HFFc6 (cell line): ENCODE results near the gene LIPI. TPM values are rescaled to one million over a fixed set of nuclear protein-coding genes. Genes with fewer than 3 reads are reported as not detected.
A peak's percentile ranks its signal among the peaks of the same experiment; 100 is the strongest.

Source experiments
- DNase-seq: peaks from one replicate; pipeline ENCODE4 v3.0.0-alpha.2; 2018
- H3K27ac Mint-ChIP-seq: 2 replicates; pipeline ENCODE4 v1.8.0; 2020; ENCODE audit warnings: mild to moderate bottlenecking, mixed read lengths
- H3K27me3 Mint-ChIP-seq: 2 replicates; pipeline ENCODE4 v1.8.0; 2021; ENCODE audit warnings: mild to moderate bottlenecking, moderate library complexity, mixed read lengths; ENCODE audit not compliant: insufficient read depth
- H3K36me3 Mint-ChIP-seq: 2 replicates; pipeline ENCODE4 v1.8.0; 2021; ENCODE audit warnings: low read depth, mixed read lengths
- H3K4me1 Mint-ChIP-seq: 2 replicates; pipeline ENCODE4 v1.8.0; 2020; ENCODE audit warnings: low read depth, mixed read lengths
- H3K4me3 Mint-ChIP-seq: 2 replicates; pipeline ENCODE4 v1.8.0; 2020; ENCODE audit warnings: mild to moderate bottlenecking, moderate library complexity, mixed read lengths
- H3K9me3 Mint-ChIP-seq: 2 replicates; pipeline ENCODE4 v1.8.0; 2020; ENCODE audit warnings: mild to moderate bottlenecking, mixed read lengths
- long read RNA-seq: library from polyadenylated mRNA; unstranded; transcript quantifications from one replicate; pipeline ENCODE4 v2.0.0, GENCODE V29; 2019
- total RNA-seq, 6 experiments: library from RNA; stranded (reverse); fragmentation: NEBNext Ultra II Directional; extraction: Animal tissue kit (Norgen Biotek cat#: 25700); gene quantifications; 2 replicates in 1 of 6; 3 replicates in 5 of 6; pipeline ENCODE4 v1.2.3, GENCODE V29; 2021
- TF ChIP-seq, protein P1 (sequence below): fragments of 200-600 bp; sonication (generic); IDR thresholded peaks from 2 replicates; pipeline ENCODE4 v1.5.0; 2021; ENCODE audit warnings: antibody characterized with exemption, mild to moderate bottlenecking

Gene LIPI
- total RNA-seq, result not detected
- long read RNA-seq, result 0 reads

DNA sequence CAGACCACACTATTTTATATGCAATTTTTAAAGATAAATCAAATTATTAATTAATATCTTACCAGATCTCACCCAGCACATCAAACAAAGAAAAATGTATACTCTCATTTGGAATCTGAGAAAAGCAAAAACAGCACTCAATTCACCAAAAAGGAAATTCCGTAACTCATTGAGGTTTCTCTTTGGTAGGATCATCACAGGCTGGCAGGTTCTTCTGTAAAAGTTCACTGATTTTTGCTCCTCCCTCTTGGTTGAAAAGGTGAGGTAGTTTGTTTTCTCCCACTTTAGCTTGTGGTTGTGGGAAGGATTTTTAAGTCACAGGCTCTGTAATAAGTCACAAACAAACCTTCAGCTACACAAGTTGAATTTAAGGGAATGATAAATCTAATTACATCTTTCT lies at the start of gene LIPI:
TSS of gene LIPI (minus strand) at position 218 of the 400 bp plus-strand sequence. CDS start at position 108, 110 bp downstream.
- no peak for DNase-seq
- Mint-ChIP-seq H3K27ac (no peak within 1 kb of the TSS), H3K36me3 (no peaks in the 10 kb centered on the region), H3K27me3 (no peaks in the 10 kb centered on the region), H3K4me1 (no peaks in the 10 kb centered on the region), H3K9me3 (no peaks in the 10 kb centered on the region), H3K4me3 (no peak within 1 kb of the TSS)
- TF ChIP-seq, protein P1, sequence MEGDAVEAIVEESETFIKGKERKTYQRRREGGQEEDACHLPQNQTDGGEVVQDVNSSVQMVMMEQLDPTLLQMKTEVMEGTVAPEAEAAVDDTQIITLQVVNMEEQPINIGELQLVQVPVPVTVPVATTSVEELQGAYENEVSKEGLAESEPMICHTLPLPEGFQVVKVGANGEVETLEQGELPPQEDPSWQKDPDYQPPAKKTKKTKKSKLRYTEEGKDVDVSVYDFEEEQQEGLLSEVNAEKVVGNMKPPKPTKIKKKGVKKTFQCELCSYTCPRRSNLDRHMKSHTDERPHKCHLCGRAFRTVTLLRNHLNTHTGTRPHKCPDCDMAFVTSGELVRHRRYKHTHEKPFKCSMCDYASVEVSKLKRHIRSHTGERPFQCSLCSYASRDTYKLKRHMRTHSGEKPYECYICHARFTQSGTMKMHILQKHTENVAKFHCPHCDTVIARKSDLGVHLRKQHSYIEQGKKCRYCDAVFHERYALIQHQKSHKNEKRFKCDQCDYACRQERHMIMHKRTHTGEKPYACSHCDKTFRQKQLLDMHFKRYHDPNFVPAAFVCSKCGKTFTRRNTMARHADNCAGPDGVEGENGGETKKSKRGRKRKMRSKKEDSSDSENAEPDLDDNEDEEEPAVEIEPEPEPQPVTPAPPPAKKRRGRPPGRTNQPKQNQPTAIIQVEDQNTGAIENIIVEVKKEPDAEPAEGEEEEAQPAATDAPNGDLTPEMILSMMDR, result no peak

DNA sequence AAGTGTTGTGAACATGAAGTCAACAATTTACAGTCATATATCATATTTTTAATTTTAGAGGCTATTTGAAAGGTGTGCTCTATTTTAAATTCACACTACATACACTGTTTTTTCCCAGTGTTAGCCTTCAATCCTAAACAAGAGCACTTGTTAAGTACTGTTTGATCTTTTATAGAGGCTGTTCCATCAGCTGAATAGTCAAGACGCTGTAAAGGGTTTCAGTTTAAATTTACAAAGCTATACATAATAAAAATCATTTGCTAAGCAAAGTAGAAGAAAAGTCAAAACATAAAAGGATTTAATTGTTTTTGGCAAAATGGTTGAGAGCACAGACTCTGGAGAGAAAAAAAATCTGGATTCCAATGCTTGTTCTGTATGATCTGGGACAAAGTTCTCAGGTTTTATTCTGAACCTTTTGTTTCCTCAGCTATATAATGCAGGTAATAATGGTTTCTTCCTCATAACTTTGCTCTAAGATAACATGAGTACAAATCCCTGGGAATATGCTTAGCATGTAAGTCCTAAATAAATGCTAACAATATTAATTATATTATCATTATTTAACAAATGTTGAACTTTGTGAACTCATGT lies 49.5 kb upstream of the LIPI start:
- no peaks in the 10 kb centered on the region for H3K9me3 Mint-ChIP-seq
- H3K4me3 Mint-ChIP-seq, result no peak overlapping the region
- H3K27ac Mint-ChIP-seq, result no peak overlapping the region
- no peak for DNase-seq
- TF ChIP-seq, protein P1, result no peak
- H3K27me3 Mint-ChIP-seq, result peaks cover 7% of the 10 kb centered on the region
- H3K36me3 Mint-ChIP-seq, result no peaks in the 10 kb centered on the region
- H3K4me1 Mint-ChIP-seq, result no peaks in the 10 kb centered on the region

DNA sequence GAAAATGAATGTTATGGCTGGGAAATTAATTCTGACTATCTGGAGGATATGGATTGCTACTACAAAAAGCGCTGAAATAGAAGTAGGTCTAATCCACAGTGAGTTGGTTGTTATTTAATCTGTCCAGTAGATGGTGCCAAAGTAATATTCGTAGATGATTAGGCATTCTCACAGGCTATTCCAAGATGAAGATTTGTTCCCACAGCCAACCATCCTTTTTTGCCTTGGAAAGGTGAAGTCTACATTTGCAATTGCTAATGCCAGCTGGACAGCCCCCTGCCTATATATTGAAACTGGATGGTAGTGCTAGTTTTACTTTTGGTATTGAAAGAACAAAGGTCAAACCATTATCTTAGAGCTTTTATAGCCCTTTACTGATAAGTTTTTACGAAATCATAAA lies 49.0 kb upstream of the LIPI start:
- Mint-ChIP-seq H3K27ac (no peak overlapping the region), H3K4me3 (no peak overlapping the region), H3K9me3 (no peaks in the 10 kb centered on the region), H3K4me1 (no peaks in the 10 kb centered on the region), H3K27me3 (peaks cover 7% of the 10 kb centered on the region), H3K36me3 (no peaks in the 10 kb centered on the region)
- peak; percentile 33 for DNase-seq
- TF ChIP-seq, protein P1, result peak; percentile 79

DNA sequence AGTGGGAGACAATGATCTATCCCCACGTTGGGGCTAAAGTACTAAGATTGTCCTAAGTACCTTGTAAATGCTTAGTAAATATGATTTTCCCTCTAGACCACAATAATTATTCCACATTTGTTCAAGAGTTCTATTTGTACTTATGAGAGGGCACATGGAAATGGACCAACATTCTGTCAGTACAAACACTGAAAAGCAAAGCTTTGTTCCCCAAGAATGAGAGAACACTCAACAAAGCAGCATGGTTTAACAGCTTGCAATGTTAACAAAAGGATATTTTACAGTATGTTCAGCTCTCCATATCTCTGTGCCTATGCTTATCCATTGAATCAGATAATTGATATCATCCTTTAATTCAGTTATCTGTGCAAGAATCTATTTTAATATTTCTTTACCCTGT lies 40.6 kb upstream of the LIPI start:
- Mint-ChIP-seq H3K27me3 (peaks cover 5% of the 10 kb centered on the region), H3K9me3 (no peaks in the 10 kb centered on the region), H3K27ac (no peak overlapping the region), H3K4me1 (peaks cover 6% of the 10 kb centered on the region), H3K4me3 (no peak overlapping the region), H3K36me3 (no peaks in the 10 kb centered on the region)
- DNase-seq, result no peak
- TF ChIP-seq, protein P1, result no peak

DNA sequence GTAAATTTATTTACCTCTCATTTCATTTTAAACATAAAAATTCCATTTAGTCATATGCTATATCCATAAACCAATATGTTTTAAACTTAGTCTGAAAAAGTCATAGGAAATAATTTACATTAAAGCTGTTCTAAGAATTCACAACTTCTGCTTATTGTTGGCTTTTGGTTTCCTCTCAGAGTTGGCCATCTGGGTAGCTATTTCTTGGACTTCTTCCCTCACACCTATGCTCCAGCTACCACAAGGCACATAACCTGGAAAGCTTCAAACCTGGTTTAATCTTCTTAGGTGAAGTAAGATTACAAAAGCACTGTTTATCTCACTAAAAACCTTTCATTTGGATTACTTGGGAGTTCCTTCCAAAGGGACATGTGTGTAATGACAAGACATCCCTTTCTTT lies 35.0 kb upstream of the LIPI start:
- TF ChIP-seq, protein P1, result no peak
- Mint-ChIP-seq H3K36me3 (no peaks in the 10 kb centered on the region), H3K27me3 (no peaks in the 10 kb centered on the region; the same call in none of the 2 replicates), H3K4me1 (no peaks in the 10 kb centered on the region), H3K9me3 (peaks cover 4% of the 10 kb centered on the region; the same call in 1 of the 2 replicates), H3K4me3 (no peak overlapping the region), H3K27ac (no peak overlapping the region)
- DNase-seq, result no peak
